Esophagus squamous epithelium (tissue), 5 donors: ENCODE measurements around the gene CTPS2. TPM values are rescaled to one million over a fixed set of nuclear protein-coding genes. Genes with fewer than 3 reads are reported as not detected.
"Not testable (repeated sequence)": the region's sequence is repeated elsewhere in the genome, so short reads cannot be mapped to it uniquely, and the experiment has no call there.

Experiments
- DNase-seq: peaks from one replicate; lab custom pipeline; 2025; lab: John Stamatoyannopoulos, UW
- H3K27ac ChIP-seq, 4 donors: fragments of 200-600 bp; sonication (generic); one replicate each; pipeline ENCODE4 v1.5.1; 2016 to 2019; ENCODE audit warnings: mild to moderate bottlenecking in 1 of 4
- H3K27me3 ChIP-seq, 4 donors: fragments of 200-600 bp; sonication (generic); 1 replicate in 3 of 4; 2 replicates in 1 of 4; pipeline versions ENCODE4 v1.5.1 to v1.6.0; 2017 to 2021; ENCODE audit warnings: antibody characterized with exemption in 1 of 4
- H3K36me3 ChIP-seq, 3 donors: fragments of 200-600 bp; sonication (generic); one replicate each; pipeline ENCODE4 v1.5.1; 2016 to 2019
- H3K4me1 ChIP-seq, 3 donors: fragments of 200-600 bp; sonication (generic); one replicate each; pipeline ENCODE4 v1.5.1; 2017 to 2019
- H3K4me3 ChIP-seq, 4 donors: fragments of 200-600 bp; sonication (generic); 1 replicate in 3 of 4; 2 replicates in 1 of 4; pipeline ENCODE4 v1.5.1; 2016 to 2019; ENCODE audit warnings: mild to moderate bottlenecking in 2 of 4, moderate library complexity in 1 of 4
- H3K9me3 ChIP-seq, 3 donors: fragments of 200-600 bp; sonication (generic); one replicate each; pipeline ENCODE4 v1.5.1; 2016 to 2019
- POLR2A ChIP-seq, 4 donors: fragments of 450-650 bp; IDR thresholded peaks; one replicate each; pipeline ENCODE4 v1.6.1; 2017; ENCODE audit warnings: antibody characterized with exemption in 4 of 4, mild to moderate bottlenecking in 4 of 4, moderate library complexity in 3 of 4
- WGBS, 2 donors: methylation state at CpG; one replicate each; pipeline ENCODE4 v1.1.5; 2018; 5-methylcytosine and 5-hydroxymethylcytosine counted together
- intact Hi-C: fragments of 100-400 bp; cut with DNase I; formaldehyde crosslinking; loops from one replicate; pipeline ENCODE4 v1.15.0; 2022
- total RNA-seq, 4 donors: library from RNA; depleted of rRNA; stranded (reverse); fragments of >200 nt; gene quantifications; one replicate each; pipeline ENCODE4 v1.1.0, GENCODE V29; 2016
- TF ChIP-seq, protein P1 (sequence below), 6 experiments: fragments of 450-650 bp in 4 of 6; fragments of 200-600 bp in 2 of 6; sonication (generic) in 2 of 6; IDR thresholded peaks; one replicate each; pipeline ENCODE4 v1.5.1; 2016 to 2019; ENCODE audit warnings: antibody characterized with exemption in 6 of 6, mild to moderate bottlenecking in 4 of 6, moderate library complexity in 4 of 6
- donor health status: DM: yes; HTN: yes; CAD: no.

The CTPS2 gene
- total RNA-seq, 4 donors from 2014 or later: 4.1 to 9.7 (median 6.3) TPM

DNA sequence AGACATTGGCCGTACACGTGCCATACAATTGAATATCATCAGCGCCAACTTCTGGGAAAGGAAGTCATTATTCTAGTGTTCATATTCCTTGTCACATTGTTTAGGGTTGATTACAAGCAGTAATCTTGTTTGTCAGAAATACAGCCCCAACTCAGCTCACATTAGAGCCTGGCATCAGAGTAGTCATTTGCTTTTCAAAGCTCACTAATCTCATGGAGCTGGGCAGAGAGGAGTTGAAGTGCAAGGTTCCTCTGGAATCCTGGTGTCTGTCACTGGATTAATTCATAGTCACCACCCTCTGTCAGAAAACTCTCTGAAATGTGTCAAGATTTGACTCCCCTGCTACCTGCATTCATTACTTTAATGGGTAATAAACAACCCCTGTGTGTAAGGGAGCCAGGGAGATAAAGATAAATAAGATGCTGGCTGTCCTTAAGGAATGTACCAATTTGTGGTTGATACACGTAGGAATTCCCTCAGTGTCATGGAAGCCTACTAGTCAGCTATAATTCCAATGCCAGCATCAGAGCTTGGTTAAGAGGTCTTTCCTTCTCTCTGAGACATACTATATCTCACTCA, 106.2 kb downstream of the CTPS2 start:
- 74 to 80% methylated on average over 4 of the region's 4 CpGs for WGBS, 2 donors
- H3K4me1 ChIP-seq: no peaks in the 10 kb centered on the region
- TF ChIP-seq POLR2A (IDR thresholded peaks at IDR 0.05): no peak
- TF ChIP-seq, protein P1, sequence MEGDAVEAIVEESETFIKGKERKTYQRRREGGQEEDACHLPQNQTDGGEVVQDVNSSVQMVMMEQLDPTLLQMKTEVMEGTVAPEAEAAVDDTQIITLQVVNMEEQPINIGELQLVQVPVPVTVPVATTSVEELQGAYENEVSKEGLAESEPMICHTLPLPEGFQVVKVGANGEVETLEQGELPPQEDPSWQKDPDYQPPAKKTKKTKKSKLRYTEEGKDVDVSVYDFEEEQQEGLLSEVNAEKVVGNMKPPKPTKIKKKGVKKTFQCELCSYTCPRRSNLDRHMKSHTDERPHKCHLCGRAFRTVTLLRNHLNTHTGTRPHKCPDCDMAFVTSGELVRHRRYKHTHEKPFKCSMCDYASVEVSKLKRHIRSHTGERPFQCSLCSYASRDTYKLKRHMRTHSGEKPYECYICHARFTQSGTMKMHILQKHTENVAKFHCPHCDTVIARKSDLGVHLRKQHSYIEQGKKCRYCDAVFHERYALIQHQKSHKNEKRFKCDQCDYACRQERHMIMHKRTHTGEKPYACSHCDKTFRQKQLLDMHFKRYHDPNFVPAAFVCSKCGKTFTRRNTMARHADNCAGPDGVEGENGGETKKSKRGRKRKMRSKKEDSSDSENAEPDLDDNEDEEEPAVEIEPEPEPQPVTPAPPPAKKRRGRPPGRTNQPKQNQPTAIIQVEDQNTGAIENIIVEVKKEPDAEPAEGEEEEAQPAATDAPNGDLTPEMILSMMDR (IDR thresholded peaks at IDR 0.05): no peak
- H3K36me3 ChIP-seq: no peaks in the 10 kb centered on the region
- H3K27me3 ChIP-seq: no peaks in the 10 kb centered on the region
- no peak for DNase-seq
- intact Hi-C loops: no loop called here
- H3K4me3 ChIP-seq: no peak overlapping the region
- H3K9me3 ChIP-seq: no peaks in the 10 kb centered on the region
- H3K27ac ChIP-seq: no peak overlapping the region

DNA sequence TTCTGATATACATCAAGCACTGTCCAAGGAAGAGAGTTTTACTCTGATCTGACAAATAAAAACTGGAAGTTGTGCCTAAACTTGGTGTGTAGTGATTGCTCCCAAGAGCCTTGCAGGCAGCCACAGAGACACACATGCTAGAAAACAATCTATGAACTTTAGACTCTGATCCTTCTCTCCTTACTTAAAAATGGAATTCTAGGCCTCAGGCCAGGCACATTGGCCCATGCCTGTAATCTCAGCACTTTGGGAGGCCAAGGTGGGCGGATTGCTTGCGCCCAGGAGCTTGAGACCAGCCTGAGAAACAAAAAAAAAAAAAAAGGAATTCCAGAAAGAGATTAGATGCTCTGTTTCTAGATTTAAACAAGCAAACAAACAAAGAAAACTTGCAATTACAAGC, 108.1 kb downstream of the CTPS2 start:
- H3K27ac ChIP-seq: peak overlapping the region in 2 of 4 donors; percentile 29 to 38
- TF ChIP-seq, protein P1 (IDR thresholded peaks at IDR 0.05): no peak
- TF ChIP-seq POLR2A (IDR thresholded peaks at IDR 0.05): no peak
- no peaks in the 10 kb centered on the region for H3K4me1 ChIP-seq
- no peaks in the 10 kb centered on the region for H3K27me3 ChIP-seq
- H3K4me3 ChIP-seq: no peak overlapping the region
- H3K36me3 ChIP-seq: no peaks in the 10 kb centered on the region
- DNase-seq: no peak
- intact Hi-C loops: no loop called here
- 53 to 89% methylated on average over 2 of the region's 2 CpGs for WGBS, 2 donors
- H3K9me3 ChIP-seq: no peaks in the 10 kb centered on the region

DNA sequence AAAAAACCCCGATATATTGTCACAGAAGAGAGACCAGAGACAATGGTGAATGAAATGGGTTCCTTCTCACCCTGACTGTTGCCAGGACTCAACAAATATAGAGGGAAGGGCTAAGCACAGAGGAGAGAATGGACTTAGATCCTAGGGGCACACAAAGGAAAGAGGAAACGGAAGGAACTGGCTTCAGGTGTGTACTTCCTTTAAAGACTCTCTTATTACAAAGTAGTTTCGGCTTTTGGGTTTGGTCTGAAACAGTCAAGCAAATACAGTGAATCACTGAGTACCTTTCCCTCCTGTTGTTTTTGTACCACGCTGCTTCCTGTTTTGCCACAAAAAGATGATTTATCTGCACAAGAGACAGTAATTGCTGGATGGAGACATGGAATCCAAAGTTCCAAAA, 108.6 kb downstream of the CTPS2 start:
- H3K27ac ChIP-seq: peak overlapping the region in 1 of 4 donors; percentile 38
- intact Hi-C loops: no loop called here
- H3K36me3 ChIP-seq: no peaks in the 10 kb centered on the region
- no peak for DNase-seq
- H3K9me3 ChIP-seq: no peaks in the 10 kb centered on the region
- H3K27me3 ChIP-seq: no peaks in the 10 kb centered on the region
- WGBS, 2 donors: 57 to 77% methylated on average over 4 of the region's 4 CpGs
- TF ChIP-seq POLR2A (IDR thresholded peaks at IDR 0.05): no peak
- TF ChIP-seq, protein P1 (IDR thresholded peaks at IDR 0.05): no peak
- no peak overlapping the region for H3K4me3 ChIP-seq
- H3K4me1 ChIP-seq: no peaks in the 10 kb centered on the region

DNA sequence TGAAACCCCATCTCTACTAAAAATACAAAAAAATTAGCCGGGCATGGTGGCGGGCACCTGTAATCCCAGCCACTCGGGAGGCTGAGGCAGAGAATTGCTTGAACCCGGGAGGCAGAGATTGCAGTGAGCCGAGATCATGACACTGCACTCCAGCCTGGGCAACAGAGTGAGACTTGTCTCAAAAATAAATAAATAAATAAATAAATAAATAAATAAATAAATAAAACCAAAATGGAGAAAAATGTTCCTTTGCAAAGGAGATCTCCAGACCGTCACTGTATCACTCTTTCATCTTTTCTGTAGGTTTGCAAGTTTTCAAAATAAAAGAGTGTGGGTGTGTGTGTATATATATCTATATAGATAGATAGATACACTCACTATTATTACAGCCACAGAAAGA, 109.2 kb downstream of the CTPS2 start:
- H3K27me3 ChIP-seq, DNase-seq, H3K9me3 ChIP-seq, H3K4me1 ChIP-seq, H3K36me3 ChIP-seq, intact Hi-C loops, H3K4me3 ChIP-seq: not testable (repeated sequence)
- peak overlapping the region in 1 of 4 donors; percentile 30 for H3K27ac ChIP-seq
- 90 to 100% methylated on average over 2 of the region's 6 CpGs for WGBS, 2 donors

DNA sequence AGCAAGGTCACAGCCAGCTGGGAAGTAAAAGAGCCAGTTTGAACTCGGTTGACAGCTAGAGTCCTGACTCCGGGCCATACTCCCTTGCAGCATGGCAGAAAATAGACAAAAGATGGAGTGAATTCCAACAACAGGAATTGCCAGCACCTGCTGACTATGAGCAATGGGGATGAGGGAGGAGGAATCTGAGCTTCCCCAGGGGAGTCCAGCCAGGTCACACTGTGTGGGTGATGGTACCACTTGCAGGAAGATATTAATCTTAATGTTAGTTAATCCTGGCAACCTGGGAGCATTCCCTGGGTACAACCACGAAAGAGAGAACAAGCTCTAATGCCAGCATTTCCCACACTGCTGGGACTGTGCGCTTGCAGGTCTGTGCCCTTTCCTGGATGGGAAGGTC, 110.6 kb downstream of the CTPS2 start:
- no peaks in the 10 kb centered on the region for H3K36me3 ChIP-seq
- no peak overlapping the region for H3K4me3 ChIP-seq
- no peaks in the 10 kb centered on the region for H3K4me1 ChIP-seq
- H3K27me3 ChIP-seq: no peaks in the 10 kb centered on the region
- H3K27ac ChIP-seq: no peak overlapping the region
- no peak for TF ChIP-seq POLR2A (IDR thresholded peaks at IDR 0.05)
- TF ChIP-seq, protein P1 (IDR thresholded peaks at IDR 0.05): no peak
- no peak for DNase-seq
- intact Hi-C loops: no loop called here
- WGBS, 2 donors: 60 to 78% methylated on average over 1 to 4 of the region's 4 CpGs
- no peaks in the 10 kb centered on the region for H3K9me3 ChIP-seq

DNA sequence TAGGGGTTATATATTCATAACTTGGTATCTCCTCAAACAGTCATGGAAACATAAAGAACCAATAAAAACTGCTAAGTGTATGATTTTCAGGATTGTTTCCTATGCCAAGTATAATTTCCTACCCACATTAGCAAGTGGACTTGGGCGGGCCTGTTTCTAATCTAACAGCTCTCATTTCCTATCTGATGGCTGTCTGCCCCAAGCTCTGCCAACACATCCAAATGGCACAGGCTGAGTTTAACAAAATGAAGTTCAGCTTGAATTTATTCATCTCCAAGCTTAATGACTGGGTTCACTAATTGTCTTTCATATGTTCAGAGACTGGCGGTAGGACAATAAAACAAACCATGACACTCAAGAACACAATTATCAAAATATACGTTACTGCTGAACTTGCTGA, 118.0 kb downstream of the CTPS2 start:
- Histone ChIP-seq H3K27me3 (no peaks in the 10 kb centered on the region), H3K4me3 (no peak overlapping the region), H3K4me1 (peaks cover 0 to 15% (median 0%) of the 10 kb centered on the region in 3 donors), H3K36me3 (no peaks in the 10 kb centered on the region), H3K9me3 (no peaks in the 10 kb centered on the region), H3K27ac (no peak overlapping the region)
- no peak for DNase-seq
- intact Hi-C loops: no loop called here
- TF ChIP-seq, protein P1 (IDR thresholded peaks at IDR 0.05): no peak
- no peak for TF ChIP-seq POLR2A (IDR thresholded peaks at IDR 0.05)
- WGBS, 2 donors: 80 to 81% methylated on average over 3 of the region's 3 CpGs
